Measurements from ENCODE around the gene SPIB.

DNA sequence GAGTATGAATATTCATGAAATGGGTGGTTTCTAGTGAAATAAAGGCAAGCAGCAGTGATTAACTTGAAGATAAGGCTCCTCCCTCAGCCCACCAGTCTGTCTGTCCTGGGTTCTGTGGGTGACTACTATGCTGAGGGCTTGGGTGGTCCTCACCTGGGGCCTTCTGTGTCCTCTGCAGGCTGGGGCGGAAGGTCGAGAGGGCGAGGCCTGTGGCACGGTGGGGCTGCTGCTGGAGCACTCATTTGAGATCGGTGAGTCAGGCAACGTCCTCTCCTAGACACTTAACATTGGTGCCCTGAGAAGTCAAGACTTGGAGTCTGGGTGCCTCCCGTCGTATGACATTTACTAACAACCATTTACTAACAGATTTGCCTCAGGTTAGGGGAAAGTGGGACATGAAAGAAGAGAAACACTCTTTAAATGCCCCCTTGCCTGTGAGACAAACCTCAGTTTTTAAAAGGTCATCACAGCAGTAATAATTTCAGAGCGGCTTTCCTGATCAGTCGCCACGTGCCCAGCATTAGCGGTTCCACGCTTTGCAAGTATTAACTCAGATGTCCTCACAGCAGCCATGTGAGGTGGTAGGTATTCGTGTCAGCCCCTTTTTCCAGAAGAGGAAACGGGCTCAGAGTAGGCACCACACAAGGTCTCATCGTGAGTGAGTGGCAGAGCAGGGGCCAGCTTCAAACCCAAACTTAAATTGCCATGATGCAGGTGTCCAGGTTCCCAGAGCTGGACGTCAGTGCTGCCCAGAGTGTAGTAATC, 59.2 kb downstream of the SPIB start:
- TF ChIP-seq CTCF (IDR thresholded peaks at IDR 0.05) (no peak), POLR2A (IDR thresholded peaks at IDR 0.05) (no peak)

Measured in heart left ventricle (tissue), 13 donors.